ENCODE measurements around the gene D2HGDH. TPM values are rescaled to one million over a fixed set of nuclear protein-coding genes. Genes with fewer than 3 reads are reported as not detected.
"Not testable (repeated sequence)": the region's sequence is repeated elsewhere in the genome, so short reads cannot be mapped to it uniquely, and the experiment has no call there.

The D2HGDH gene
- total RNA-seq, 4 donors from 2014 or later, result 16.9 to 33.4 (median 23.6) TPM

DNA sequence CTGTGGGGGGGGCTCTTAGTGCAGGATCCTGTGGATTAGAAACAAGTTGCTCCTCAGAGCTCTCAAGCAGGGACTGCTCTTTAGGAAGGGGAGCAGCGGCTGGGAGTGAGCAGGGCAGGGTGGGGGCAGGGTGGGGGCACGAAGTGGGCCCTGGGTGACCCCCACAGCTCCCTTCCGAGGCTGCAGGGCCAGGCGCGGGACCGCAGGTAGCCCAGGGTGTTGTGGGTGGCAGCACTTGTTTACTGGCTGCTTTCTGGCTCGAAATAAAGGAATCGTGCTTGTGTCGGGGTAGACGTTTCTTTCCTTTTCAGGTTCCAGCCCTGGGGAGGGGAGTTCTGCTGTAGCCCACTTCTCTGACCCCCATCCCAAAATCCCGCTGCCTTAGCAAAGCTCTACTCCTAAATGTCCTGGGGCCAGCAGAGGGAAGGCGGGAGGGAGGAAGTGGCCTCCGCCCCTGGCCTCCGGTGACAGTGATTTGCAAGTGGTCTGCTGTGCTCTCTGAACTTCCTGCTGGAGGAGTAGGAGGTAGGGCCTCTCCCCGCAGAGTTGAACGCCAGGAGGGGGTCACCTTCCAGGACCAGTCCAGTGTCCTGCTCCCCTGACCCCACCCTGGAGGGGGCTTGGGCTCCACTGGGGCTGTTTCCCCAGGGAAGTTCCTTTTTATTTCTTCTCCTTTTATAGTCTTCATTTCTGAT, 82.8 kb downstream of the D2HGDH start:
- no peak for TF ChIP-seq POLR2A (IDR thresholded peaks at IDR 0.05)
- TF ChIP-seq, protein P1, sequence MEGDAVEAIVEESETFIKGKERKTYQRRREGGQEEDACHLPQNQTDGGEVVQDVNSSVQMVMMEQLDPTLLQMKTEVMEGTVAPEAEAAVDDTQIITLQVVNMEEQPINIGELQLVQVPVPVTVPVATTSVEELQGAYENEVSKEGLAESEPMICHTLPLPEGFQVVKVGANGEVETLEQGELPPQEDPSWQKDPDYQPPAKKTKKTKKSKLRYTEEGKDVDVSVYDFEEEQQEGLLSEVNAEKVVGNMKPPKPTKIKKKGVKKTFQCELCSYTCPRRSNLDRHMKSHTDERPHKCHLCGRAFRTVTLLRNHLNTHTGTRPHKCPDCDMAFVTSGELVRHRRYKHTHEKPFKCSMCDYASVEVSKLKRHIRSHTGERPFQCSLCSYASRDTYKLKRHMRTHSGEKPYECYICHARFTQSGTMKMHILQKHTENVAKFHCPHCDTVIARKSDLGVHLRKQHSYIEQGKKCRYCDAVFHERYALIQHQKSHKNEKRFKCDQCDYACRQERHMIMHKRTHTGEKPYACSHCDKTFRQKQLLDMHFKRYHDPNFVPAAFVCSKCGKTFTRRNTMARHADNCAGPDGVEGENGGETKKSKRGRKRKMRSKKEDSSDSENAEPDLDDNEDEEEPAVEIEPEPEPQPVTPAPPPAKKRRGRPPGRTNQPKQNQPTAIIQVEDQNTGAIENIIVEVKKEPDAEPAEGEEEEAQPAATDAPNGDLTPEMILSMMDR (IDR thresholded peaks at IDR 0.05), result no peak
- no peaks in the 10 kb centered on the region for H3K9me3 ChIP-seq
- peaks cover 0 to 8% (median 0%) of the 10 kb centered on the region in 3 donors for H3K4me1 ChIP-seq
- H3K4me3 ChIP-seq, result no peak overlapping the region
- H3K36me3 ChIP-seq, result no peaks in the 10 kb centered on the region
- intact Hi-C loops (cut with DNase I), result no loop called here
- H3K27me3 ChIP-seq, result peaks cover 0 to 74% (median 0%) of the 10 kb centered on the region in 4 donors
- 0 to 53% methylated on average over 3 to 8 of the region's 16 CpGs for WGBS, 2 donors
- no peak overlapping the region for H3K27ac ChIP-seq
- DNase-seq, result no peak

DNA sequence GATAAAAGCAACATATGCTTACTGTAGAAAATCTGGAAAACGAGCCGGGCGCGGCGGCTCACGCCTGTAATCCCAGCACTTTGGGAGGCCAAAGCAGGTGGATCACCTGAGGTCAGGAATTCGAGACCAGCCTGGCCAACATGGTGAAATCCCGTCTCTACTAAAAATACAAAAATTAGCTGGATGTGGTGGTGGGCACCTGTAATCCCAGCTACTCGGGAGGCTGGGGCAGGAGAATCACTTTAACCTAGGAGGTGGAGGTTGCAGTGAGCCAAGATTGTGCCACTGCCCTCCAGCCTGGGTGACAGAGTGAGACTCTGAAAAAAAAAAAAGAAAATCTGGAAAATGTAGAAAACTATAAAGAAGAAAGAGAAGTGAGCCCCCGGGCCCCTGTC, 83.4 kb downstream of the D2HGDH start:
- DNase-seq; intact Hi-C loops (cut with DNase I); H3K4me1 ChIP-seq; H3K27ac ChIP-seq; H3K9me3 ChIP-seq; H3K36me3 ChIP-seq; H3K4me3 ChIP-seq: not testable (repeated sequence)
- H3K27me3 ChIP-seq, result peaks cover 0 to 73% (median 0%) of the 10 kb centered on the region in 4 donors
- 68 to 83% methylated on average over 5 to 10 of the region's 10 CpGs for WGBS, 2 donors

Other genes starting within 250 kb of the D2HGDH start
- gene STK25, start 226.0 kb upstream of the D2HGDH start, total RNA-seq, result 100 to 1,000 TPM; 137 to 156 (median 140) TPM
- gene BOK, start 175.9 kb upstream of the D2HGDH start, total RNA-seq, result 10 to 100 TPM; 35.5 to 57.1 (median 51.2) TPM
- 10 to 100 TPM; 40.7 to 53.2 (median 46.4) TPM for gene THAP4, start 97.5 kb upstream of the D2HGDH start, total RNA-seq
- 10 to 100 TPM; 33.0 to 60.9 (median 45.6) TPM for gene ATG4B, start 96.9 kb upstream of the D2HGDH start, total RNA-seq
- gene DTYMK, start 47.8 kb upstream of the D2HGDH start, total RNA-seq, result 10 to 100 TPM; 14.6 to 40.3 (median 21.9) TPM
- 10 to 100 TPM; 10.4 to 39.3 (median 18.8) TPM for gene ING5, start 32.6 kb upstream of the D2HGDH start, total RNA-seq
- gene GAL3ST2, start 42.2 kb downstream of the D2HGDH start, total RNA-seq, result under 1 TPM in 1 of 4 donors, not detected in 3; 0.38 TPM
- not detected for gene NEU4, start 74.6 kb downstream of the D2HGDH start, total RNA-seq
- gene PDCD1, start 124.3 kb downstream of the D2HGDH start, total RNA-seq, result 1 to 10 TPM; 1.2 to 2.5 (median 1.5) TPM
- under 1 TPM in 2 of 4 donors, not detected in 2; 0.12 to 0.19 TPM for gene RTP5, start 135.1 kb downstream of the D2HGDH start, total RNA-seq